Occipital lobe (tissue), 2 donors: ENCODE measurements around the gene NUDT16L1. TPM values are rescaled to one million over a fixed set of nuclear protein-coding genes. Genes with fewer than 3 reads are reported as not detected.

ENCODE experiments used
- small RNA-seq: library from RNA; depleted of rRNA; stranded (forward); fragments of <200 nt; gene quantifications from one replicate; pipeline ENCODE3, GENCODE V24; 2014
- total RNA-seq: library from RNA; depleted of rRNA; stranded (reverse); fragments of >200 nt; gene quantifications from one replicate; pipeline ENCODE4 v1.2.3, GENCODE V29; 2014

The NUDT16L1 gene
- total RNA-seq, 1 donor from 2014 or later = 33.4 TPM

Small RNA genes within 50 kb of the gene (small RNA-seq; reads per million reads assigned to genes)
- gene MIR6769A = not detected

Other genes starting within 250 kb of the NUDT16L1 start
- gene NMRAL1, start 218.9 kb upstream of the NUDT16L1 start, total RNA-seq = 51.2 TPM
- 27.0 TPM for gene HMOX2, start 217.2 kb upstream of the NUDT16L1 start, total RNA-seq
- gene CDIP1, start 154.8 kb upstream of the NUDT16L1 start, total RNA-seq = 11.1 TPM
- not detected for gene C16orf96, start 137.2 kb upstream of the NUDT16L1 start, total RNA-seq
- gene UBALD1, start 78.7 kb upstream of the NUDT16L1 start, total RNA-seq = 1.7 TPM
- gene MGRN1, start 68.7 kb upstream of the NUDT16L1 start, total RNA-seq = 41.5 TPM
- 19.8 TPM for gene ANKS3, start 40.7 kb downstream of the NUDT16L1 start, total RNA-seq
- gene DNAAF8, start 41.0 kb downstream of the NUDT16L1 start, total RNA-seq = 0.62 TPM
- gene ZNF500, start 73.6 kb downstream of the NUDT16L1 start, total RNA-seq = 10.5 TPM
- gene SEPTIN12, start 94.8 kb downstream of the NUDT16L1 start, total RNA-seq = not detected
- not detected for gene SMIM22, start 101.8 kb downstream of the NUDT16L1 start, total RNA-seq
- 38.7 TPM for gene ROGDI, start 109.1 kb downstream of the NUDT16L1 start, total RNA-seq
- 70.2 TPM for gene GLYR1, start 153.7 kb downstream of the NUDT16L1 start, total RNA-seq
- gene UBN1, start 153.9 kb downstream of the NUDT16L1 start, total RNA-seq = 13.9 TPM
- 0.31 TPM for gene PPL, start 243.6 kb downstream of the NUDT16L1 start, total RNA-seq